Loucy (cell line): Measurements from ENCODE around the gene TOLLIP.

Source experiments
- EZH2phosphoT487 ChIP-seq: fragments of 200-600 bp; IDR thresholded peaks from 2 replicates; pipeline ENCODE4 v1.6.1; 2018; ENCODE audit warnings: antibody characterized with exemption, mild to moderate bottlenecking, moderate library complexity, borderline replicate concordance
- TF ChIP-seq, protein P1 (sequence below): fragments of 200-600 bp; sonication (generic); conservative IDR thresholded peaks from 2 replicates; pipeline ENCODE4 v1.5.1; 2014; ENCODE audit warnings: mild to moderate bottlenecking, antibody characterized with exemption, low read length

GRCh38 chr11:1285316-1285744 is 24.1 kb downstream of the TOLLIP start:
- TF ChIP-seq, protein P1, sequence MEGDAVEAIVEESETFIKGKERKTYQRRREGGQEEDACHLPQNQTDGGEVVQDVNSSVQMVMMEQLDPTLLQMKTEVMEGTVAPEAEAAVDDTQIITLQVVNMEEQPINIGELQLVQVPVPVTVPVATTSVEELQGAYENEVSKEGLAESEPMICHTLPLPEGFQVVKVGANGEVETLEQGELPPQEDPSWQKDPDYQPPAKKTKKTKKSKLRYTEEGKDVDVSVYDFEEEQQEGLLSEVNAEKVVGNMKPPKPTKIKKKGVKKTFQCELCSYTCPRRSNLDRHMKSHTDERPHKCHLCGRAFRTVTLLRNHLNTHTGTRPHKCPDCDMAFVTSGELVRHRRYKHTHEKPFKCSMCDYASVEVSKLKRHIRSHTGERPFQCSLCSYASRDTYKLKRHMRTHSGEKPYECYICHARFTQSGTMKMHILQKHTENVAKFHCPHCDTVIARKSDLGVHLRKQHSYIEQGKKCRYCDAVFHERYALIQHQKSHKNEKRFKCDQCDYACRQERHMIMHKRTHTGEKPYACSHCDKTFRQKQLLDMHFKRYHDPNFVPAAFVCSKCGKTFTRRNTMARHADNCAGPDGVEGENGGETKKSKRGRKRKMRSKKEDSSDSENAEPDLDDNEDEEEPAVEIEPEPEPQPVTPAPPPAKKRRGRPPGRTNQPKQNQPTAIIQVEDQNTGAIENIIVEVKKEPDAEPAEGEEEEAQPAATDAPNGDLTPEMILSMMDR, result no peak
- TF ChIP-seq EZH2phosphoT487, result no peak
